HG03103 (cell line): ENCODE measurements around the gene PIK3C2B.

Experiments used
- ATAC-seq: cut with Tn5 transposase; IDR thresholded peaks from one replicate; pipeline ENCODE4 v1.9.1; 2021; ENCODE audit warnings: low read depth; ENCODE audit not compliant: unreplicated experiment

PIK3C2B gene

GRCh38 chr1:204445860-204446412 is 48.7 kb downstream of the PIK3C2B start:
- no peak for ATAC-seq
